GM23338 (cell line): ENCODE measurements around the gene ARMCX4. TPM values are rescaled to one million over a fixed set of nuclear protein-coding genes. Genes with fewer than 3 reads are reported as not detected.
A peak's percentile ranks its signal among the peaks of the same experiment; 100 is the strongest.

Experiments
- ATAC-seq: fragments of 200-7000 bp; cut with Tn5 transposase; 3 replicates; pipeline ENCODE4 v1.9.1; 2020
- DNase-seq: peaks from one replicate; pipeline ENCODE4 v3.0.0-alpha.2; 2015; ENCODE audit warnings: low spot score
- H2AFZ ChIP-seq: fragments of 200-600 bp; sonication (generic); 2 replicates; pipeline ENCODE4 v1.8.0; 2016; ENCODE audit warnings: antibody characterized with exemption, mild to moderate bottlenecking, moderate library complexity
- H3F3A ChIP-seq: fragments of 200-600 bp; sonication (generic); replicated peaks from 2 replicates; pipeline ENCODE4 v1.8.0; 2017; ENCODE audit warnings: antibody characterized with exemption, mixed run types, low read depth
- H3K27ac ChIP-seq: fragments of 200-600 bp; sonication (generic); 2 replicates; pipeline ENCODE4 v1.6.1; 2016; ENCODE audit warnings: low read depth
- H3K27me3 ChIP-seq: fragments of 200-600 bp; sonication (generic); 2 replicates; pipeline ENCODE4 v1.8.0; 2016; ENCODE audit warnings: mild to moderate bottlenecking, mixed run types, moderate library complexity; ENCODE audit not compliant: insufficient read depth
- H3K36me3 ChIP-seq: fragments of 200-600 bp; sonication (generic); 2 replicates; pipeline ENCODE4 v1.8.0; 2016; ENCODE audit warnings: mild to moderate bottlenecking; ENCODE audit not compliant: insufficient read depth
- H3K4me1 ChIP-seq: fragments of 200-600 bp; sonication (generic); 2 replicates; pipeline ENCODE4 v1.8.0; 2016; ENCODE audit warnings: mild to moderate bottlenecking, moderate library complexity; ENCODE audit not compliant: insufficient read depth
- H3K4me2 ChIP-seq: fragments of 200-600 bp; sonication (generic); 2 replicates; pipeline ENCODE4 v1.7.1; 2017; ENCODE audit warnings: mixed run types
- H3K4me3 ChIP-seq: fragments of 200-600 bp; sonication (generic); 2 replicates; pipeline ENCODE4 v1.6.1; 2016; ENCODE audit warnings: mixed run types
- H3K79me2 ChIP-seq: fragments of 200-600 bp; sonication (generic); replicated peaks from 2 replicates; pipeline ENCODE4 v1.8.0; 2017; ENCODE audit warnings: mild to moderate bottlenecking; ENCODE audit not compliant: insufficient read depth
- H3K9me2 ChIP-seq: fragments of 200-600 bp; sonication (generic); 2 replicates; pipeline ENCODE4 v1.8.0; 2017; ENCODE audit not compliant: insufficient read depth
- H4K20me1 ChIP-seq: fragments of 200-600 bp; sonication (generic); replicated peaks from 2 replicates; pipeline ENCODE4 v1.8.0; 2017; ENCODE audit warnings: mild to moderate bottlenecking; ENCODE audit not compliant: insufficient read depth
- H3K27ac Mint-ChIP-seq: 2 replicates; pipeline ENCODE4 v1.8.0; 2020; ENCODE audit warnings: inconsistent platforms, mild to moderate bottlenecking, moderate library complexity, mixed read lengths
- H3K27me3 Mint-ChIP-seq: 3 replicates; pipeline ENCODE4 v1.8.0; 2022; ENCODE audit warnings: low read depth, mild to moderate bottlenecking, moderate library complexity, mixed read lengths, inconsistent platforms; ENCODE audit not compliant: insufficient read depth, poor library complexity
- H3K36me3 Mint-ChIP-seq: 3 replicates; pipeline ENCODE4 v1.8.0; 2021; ENCODE audit warnings: low read depth, mild to moderate bottlenecking, inconsistent platforms, moderate library complexity, mixed read lengths
- H3K4me1 Mint-ChIP-seq: 3 replicates; pipeline ENCODE4 v1.8.0; 2020; ENCODE audit warnings: mild to moderate bottlenecking, inconsistent platforms, mixed read lengths
- H3K4me3 Mint-ChIP-seq: 3 replicates; pipeline ENCODE4 v1.8.0; 2021; ENCODE audit warnings: moderate library complexity, mild to moderate bottlenecking, inconsistent platforms, mixed read lengths
- H3K9me3 Mint-ChIP-seq: 3 replicates; pipeline ENCODE4 v1.8.0; 2020; ENCODE audit warnings: moderate library complexity, mild to moderate bottlenecking, inconsistent platforms, mixed read lengths
- CREB1 ChIP-seq: fragments of 250-450 bp; sonication (Bioruptor Pico); IDR thresholded peaks from 2 replicates; pipeline ENCODE4 v1.5.0; 2020; ENCODE audit warnings: low read depth, mild to moderate bottlenecking, moderate library complexity
- CTCF ChIP-seq, 2 experiments: fragments of 200-600 bp in 1 of 2; sonication (generic) in 1 of 2; conservative IDR thresholded peaks; 2 replicates each; pipeline versions ENCODE4 v1.5.1 to v1.6.1; 2016 to 2017; ENCODE audit warnings: antibody characterized with exemption in 2 of 2, low read depth in 2 of 2, mild to moderate bottlenecking in 2 of 2, moderate library complexity in 1 of 2
- ETS1 ChIP-seq: IDR thresholded peaks from 2 replicates; pipeline ENCODE4 v1.6.1; 2016; ENCODE audit warnings: antibody characterized with exemption
- EZH2 ChIP-seq: fragments of 200-600 bp; sonication (generic); IDR thresholded peaks from one replicate; pipeline ENCODE4 v1.8.0; 2017; ENCODE audit warnings: antibody characterized with exemption, mild to moderate bottlenecking, low read depth; ENCODE audit not compliant: unreplicated experiment
- EZH2phosphoT487 ChIP-seq: fragments of 200-600 bp; sonication (generic); IDR thresholded peaks from one replicate; pipeline ENCODE4 v1.8.1; 2018; ENCODE audit warnings: antibody characterized with exemption; ENCODE audit not compliant: unreplicated experiment
- JUNB ChIP-seq: IDR thresholded peaks from one replicate; pipeline ENCODE4 v1.6.1; 2016; ENCODE audit warnings: antibody characterized with exemption; ENCODE audit not compliant: unreplicated experiment
- NANOG ChIP-seq: IDR thresholded peaks from 2 replicates; pipeline ENCODE4 v1.6.1; 2016; ENCODE audit warnings: antibody characterized with exemption, borderline replicate concordance
- POLR2AphosphoS5 ChIP-seq: IDR thresholded peaks from 2 replicates; pipeline ENCODE4 v1.6.1; 2016; ENCODE audit warnings: antibody characterized with exemption, low read depth
- REST ChIP-seq: IDR thresholded peaks from one replicate; pipeline ENCODE4 v1.6.1; 2018; ENCODE audit warnings: antibody characterized with exemption; ENCODE audit not compliant: unreplicated experiment
- STAT1 ChIP-seq: IDR thresholded peaks from one replicate; pipeline ENCODE4 v1.6.1; 2016; ENCODE audit warnings: antibody characterized with exemption; ENCODE audit not compliant: unreplicated experiment
- ZNF114 ChIP-seq: fragments of 250-450 bp; sonication (Bioruptor Pico); IDR thresholded peaks from 2 replicates; pipeline ENCODE4 v1.5.0; 2020; ENCODE audit warnings: mild to moderate bottlenecking, moderate library complexity
- ZNF331 ChIP-seq: fragments of 250-450 bp; sonication (Bioruptor Pico); IDR thresholded peaks from 2 replicates; pipeline ENCODE4 v1.5.0; 2020; ENCODE audit warnings: low read depth, mild to moderate bottlenecking, moderate library complexity
- long read RNA-seq: library from polyadenylated mRNA; unstranded; transcript quantifications from one replicate; pipeline ENCODE4 v2.0.0, GENCODE V29; 2020; ENCODE audit not compliant: unreplicated experiment
- polyA plus RNA-seq: library from polyadenylated mRNA; unstranded; fragments of >200 nt; fragmentation: Nextera tagmentation; extraction: Ambion mirVana; gene quantifications from 2 replicates; pipeline ENCODE4 v1.2.1, GENCODE V29; 2016
- total RNA-seq: library from RNA; depleted of rRNA; stranded (reverse); fragments of >200 nt; shearing (Covaris generic); gene quantifications from 2 replicates; pipeline ENCODE4 v1.2.3, GENCODE V29; 2014; rRNA removed

Gene ARMCX4
- total RNA-seq, result 12.9 and 13.3 TPM in 2 replicates
- 9.3 and 11.9 TPM in 2 replicates for polyA plus RNA-seq
- long read RNA-seq, partial matches to known transcripts, result 0 of 1 reads
- long read RNA-seq, other reads (novel, unspliced or antisense), result 1 of 1 reads

GRCh38 chrX:101485212-101485949 is at the start of gene ARMCX4:
TSS of gene ARMCX4 (plus strand) at chrX:101485456. CDS start at chrX:101488590, 3,134 bp downstream.
- Histone ChIP-seq H4K20me1 (no peaks in the 10 kb centered on the region), H3K36me3 (no peaks in the 10 kb centered on the region; the same call in 1 of the 2 replicates), H2AFZ (0 out of 2 replicates have a peak within 1 kb of the TSS, but pooled peaks have one; percentile 69), H3K4me1 (peaks cover 8% of the 10 kb centered on the region; the same call in 1 of the 2 replicates), H3K9me2 (no peaks in the 10 kb centered on the region), H3F3A (no peaks in the 10 kb centered on the region), H3K4me3 (peak within 1 kb of the TSS; percentile 63), H3K27ac (no peak within 1 kb of the TSS), H3K79me2 (no peaks in the 10 kb centered on the region), H3K4me2 (peak within 1 kb of the TSS; percentile 78), H3K27me3 (no peaks in the 10 kb centered on the region)
- TF ChIP-seq ZNF114 (CRISPR knock-in tag) (no peak), POLR2AphosphoS5 (peak; percentile 74), CREB1 (CRISPR knock-in tag) (peak; percentile 76)
- peak; percentile 76 for DNase-seq
- H3K27ac Mint-ChIP-seq, result peak within 1 kb of the TSS; percentile 75; the same call in 1 of the 2 replicates
- H3K36me3 Mint-ChIP-seq, result peaks cover 19% of the 10 kb centered on the region
- peak; percentile 92 for ATAC-seq
- H3K4me3 Mint-ChIP-seq, result peak within 1 kb of the TSS; percentile 88
- H3K4me1 Mint-ChIP-seq, result peaks cover 13% of the 10 kb centered on the region
- H3K27me3 Mint-ChIP-seq, result peaks cover 3% of the 10 kb centered on the region
- H3K9me3 Mint-ChIP-seq, result no peaks in the 10 kb centered on the region

- Mint-ChIP-seq H3K27ac (no peak overlapping the region), H3K4me3 (no peak overlapping the region), H3K36me3 (peaks cover 69% of the 10 kb centered on the region), H3K27me3 (no peaks in the 10 kb centered on the region), H3K9me3 (peaks cover 32% of the 10 kb centered on the region), H3K4me1 (no peaks in the 10 kb centered on the region)
- Histone ChIP-seq H3K36me3 (no peaks in the 10 kb centered on the region), H3K27ac (no peak overlapping the region), H3K4me1 (no peaks in the 10 kb centered on the region), H3K4me3 (no peak overlapping the region), H4K20me1 (no peaks in the 10 kb centered on the region), H3K9me2 (no peaks in the 10 kb centered on the region), H3K4me2 (no peak overlapping the region), H3K79me2 (no peaks in the 10 kb centered on the region), H3F3A (no peaks in the 10 kb centered on the region), H3K27me3 (no peaks in the 10 kb centered on the region), H2AFZ (no peak overlapping the region)
- ATAC-seq, result no peak
- no peak for DNase-seq
- TF ChIP-seq ETS1 (no peak), EZH2 (no peak), JUNB (no peak), EZH2phosphoT487 (no peak), REST (no peak), CREB1 (CRISPR knock-in tag) (no peak), ZNF331 (CRISPR knock-in tag) (no peak), STAT1 (no peak), CTCF (conservative IDR thresholded peaks at IDR 0.05; ENCODE audit: low read depth in 2 of 2) (no peak), NANOG (no peak), ZNF114 (CRISPR knock-in tag) (no peak), POLR2AphosphoS5 (no peak)
Observed at GRCh38 chrX:101442085-101442484, 43.2 kb upstream of the ARMCX4 start.
